ENCODE measurements around the gene DNAJC10. TPM values are rescaled to one million over a fixed set of nuclear protein-coding genes. Genes with fewer than 3 reads are reported as not detected.

Gene DNAJC10
- total and polyA plus RNA-seq, 10 of the 15 experiments (the other 5 are each of a cell fraction or from before 2014, with no cell fraction given), result 9.1 to 67.9 (median 38.2) TPM

- intact Hi-C loops (cut with micrococcal nuclease; ENCODE audit: unreplicated experiment), result no loop called here
- no TSS peak for BruUV-seq (replicated peaks)
- H3K27ac ChIP-seq (ENCODE audit: control insufficient read depth, insufficient read depth), result no peak overlapping the region
- FAIRE-seq, result no peak
- H3K27me3 ChIP-seq (replicated peaks in 1 of 2; ENCODE audit: control insufficient read depth in 2 of 2, insufficient read depth in 2 of 2, low read length in 1 of 2), result 0 out of 4 replicates have a peak, but pooled peaks cover 0 to 2% of the 10 kb centered on the region in 2 experiments
- H3K36me3 ChIP-seq (ENCODE audit: control insufficient read depth in 2 of 2, insufficient read depth in 2 of 2, low read length in 1 of 2), result no peaks in the 10 kb centered on the region
- H2AFZ ChIP-seq (ENCODE audit: control insufficient read depth, low read depth, low read length), result no peak overlapping the region
- H3K9me3 ChIP-seq (replicated peaks; ENCODE audit: control insufficient read depth, insufficient read depth, low read length), result no peaks in the 10 kb centered on the region
- no peak overlapping the region for H3K9ac ChIP-seq (ENCODE audit: control insufficient read depth, insufficient read depth, low read length)
- DNase-seq (ENCODE audit: low read depth, low spot score), result no peak
- no peak overlapping the region for H3K4me3 ChIP-seq
- RAD21 ChIA-PET (ENCODE audit: unreplicated experiment), result no interaction called here
- SMC1A ChIA-PET (ENCODE audit: uncharacterized antibody, unreplicated experiment), result no interaction called here
- no peaks in the 10 kb centered on the region for H3K79me2 ChIP-seq (ENCODE audit: control insufficient read depth, insufficient read depth, low read length)
- H4K20me1 ChIP-seq (ENCODE audit: control insufficient read depth, insufficient read depth), result no peaks in the 10 kb centered on the region
- POLR2A ChIA-PET, result no interaction called here
- CTCF ChIA-PET, result interaction anchor here (1.3 kb wide), 1 partner anchor 155 kb away, joined by 4 read pairs; no protein-coding TSS in a partner anchor
- H3K4me2 ChIP-seq (ENCODE audit: control insufficient read depth, insufficient read depth), result no peak overlapping the region
- ATAC-seq, result no peak
- 25% methylated on average over 6 of the region's 6 CpGs for WGBS (ENCODE audit: insufficient coverage, insufficient replicate concordance, low lambda C conversion rate, missing lambda C conversion rate)
- in situ Hi-C loops (cut with MboI), result no loop called here
- TF ChIP-seq TAF1 (IDR thresholded peaks at IDR 0.05; ENCODE audit: borderline replicate concordance, low read depth, low read length), result no peak
- no peak for TF ChIP-seq TCF12 (IDR thresholded peaks at IDR 0.05; ENCODE audit: low read depth, low read length)
- no peak for TF ChIP-seq RCOR1 (conservative IDR thresholded peaks at IDR 0.05; ENCODE audit: low read depth, low read length)
- TF ChIP-seq RFX5 (IDR thresholded peaks at IDR 0.05; ENCODE audit: low read depth, low read length), result no peak
- no peak for TF ChIP-seq USF2 (IDR thresholded peaks at IDR 0.05; ENCODE audit: borderline replicate concordance, low read depth, low read length)
- TF ChIP-seq SMARCA5 (IDR thresholded peaks at IDR 0.05), result no peak
- TF ChIP-seq ZNF622 (IDR thresholded peaks at IDR 0.05), result no peak
- no peaks in the 10 kb centered on the region for H3K4me1 ChIP-seq (ENCODE audit: control insufficient read depth, insufficient read depth, low read length)
Observed at GRCh38 chr2:182824767-182825158, 108.7 kb downstream of the DNAJC10 start.

GRCh38 chr2:182826064-182826463, 110.0 kb downstream of the DNAJC10 start:
- no peak for TF ChIP-seq JUND (IDR thresholded peaks at IDR 0.05; ENCODE audit: low read depth, low read length)

More at GRCh38 chr2:182826064-182826463, 110.0 kb downstream of the DNAJC10 start:
- H3K27ac ChIP-seq (ENCODE audit: control insufficient read depth, insufficient read depth), result no peak overlapping the region
- no peaks in the 10 kb centered on the region for H4K20me1 ChIP-seq (ENCODE audit: control insufficient read depth, insufficient read depth)
- no TSS peak for BruUV-seq (replicated peaks)
- DNase-seq (ENCODE audit: low read depth, low spot score), result no peak
- H3K79me2 ChIP-seq (ENCODE audit: control insufficient read depth, insufficient read depth, low read length), result no peaks in the 10 kb centered on the region
- 0 out of 4 replicates have a peak, but pooled peaks cover 0 to 2% of the 10 kb centered on the region in 2 experiments for H3K27me3 ChIP-seq (replicated peaks in 1 of 2; ENCODE audit: control insufficient read depth in 2 of 2, insufficient read depth in 2 of 2, low read length in 1 of 2)
- H3K9me3 ChIP-seq (replicated peaks; ENCODE audit: control insufficient read depth, insufficient read depth, low read length), result no peaks in the 10 kb centered on the region
- in situ Hi-C loops (cut with MboI) (no loop called here), intact Hi-C loops (cut with micrococcal nuclease; ENCODE audit: unreplicated experiment) (no loop called here)
- ChIA-PET POLR2A (no interaction called here), CTCF (no interaction called here), SMC1A (ENCODE audit: uncharacterized antibody, unreplicated experiment) (interaction anchor here (1.3 kb wide), 1 partner anchor 9 kb away, joined by 4 read pairs; no protein-coding TSS in a partner anchor), RAD21 (ENCODE audit: unreplicated experiment) (no interaction called here)
- WGBS (ENCODE audit: insufficient coverage, insufficient replicate concordance, low lambda C conversion rate, missing lambda C conversion rate), result 0% methylated on average over 1 of the region's 1 CpG
- no peak overlapping the region for H3K4me3 ChIP-seq
- no peak overlapping the region for H3K4me2 ChIP-seq (ENCODE audit: control insufficient read depth, insufficient read depth)
- H3K4me1 ChIP-seq (ENCODE audit: control insufficient read depth, insufficient read depth, low read length), result no peaks in the 10 kb centered on the region
- no peak overlapping the region for H2AFZ ChIP-seq (ENCODE audit: control insufficient read depth, low read depth, low read length)
- no peak for ATAC-seq
- no peaks in the 10 kb centered on the region for H3K36me3 ChIP-seq (ENCODE audit: control insufficient read depth in 2 of 2, insufficient read depth in 2 of 2, low read length in 1 of 2)
- no peak overlapping the region for H3K9ac ChIP-seq (ENCODE audit: control insufficient read depth, insufficient read depth, low read length)
- no peak for FAIRE-seq

All from GM12878 (cell line).